ENCODE results near the gene EVL. TPM values are rescaled to one million over a fixed set of nuclear protein-coding genes. Genes with fewer than 3 reads are reported as not detected.

Gene EVL
- total RNA-seq, 2 donors from 2014 or later, result 42.5 to 98.4 TPM

- 75% methylated on average over 14 of the region's 14 CpGs for WGBS
- H3K27ac ChIP-seq, result no peak overlapping the region
- intact Hi-C loops (cut with DNase I), result no loop called here
Measured at GRCh38 chr14:100073576-100074430, 8.6 kb downstream of the EVL start.

DNA sequence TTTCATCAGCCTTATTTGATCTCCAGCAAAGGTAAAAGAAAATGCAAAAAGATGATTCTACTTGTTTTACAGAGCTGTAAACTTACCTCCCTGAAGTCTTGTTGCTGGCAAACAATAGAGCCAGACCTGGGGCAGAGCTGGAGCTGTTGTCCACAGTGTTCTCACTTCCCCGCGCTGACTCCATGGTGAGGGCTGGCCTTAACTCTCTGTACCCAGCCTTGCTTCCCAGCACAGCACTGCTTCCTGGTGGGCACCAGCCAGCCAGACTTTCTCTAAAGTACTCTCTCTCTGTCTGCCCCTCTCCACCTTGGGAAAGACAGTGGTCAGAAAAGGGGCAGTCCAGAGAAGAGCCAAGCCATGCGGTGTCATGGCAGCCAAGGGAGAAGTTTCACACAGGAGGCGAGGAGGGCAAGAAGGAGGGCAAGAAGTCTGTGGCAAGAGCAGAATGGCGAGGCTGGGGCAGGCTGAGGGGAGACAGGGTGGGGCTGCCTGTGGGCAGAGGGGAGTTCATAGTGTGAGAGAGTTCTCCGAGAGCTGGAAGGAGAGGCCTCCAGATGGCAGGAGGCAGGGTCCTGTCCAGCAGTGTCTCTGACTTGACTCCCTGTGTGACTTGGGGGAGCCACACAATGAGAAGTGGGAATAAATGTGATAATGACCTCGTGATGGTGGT, 9.3 kb downstream of the EVL start:
- no peak for DNase-seq (ENCODE audit: low spot score)
- TF ChIP-seq POLR2A (IDR thresholded peaks at IDR 0.05) (no peak), POLR2AphosphoS5 (IDR thresholded peaks at IDR 0.05) (no peak)
- H3K27me3 ChIP-seq (replicated peaks; ENCODE audit: insufficient read depth), result no peaks in the 10 kb centered on the region
- H3K9me3 ChIP-seq, result no peaks in the 10 kb centered on the region
- 83% methylated on average over 7 of the region's 7 CpGs for WGBS
- no peak overlapping the region for H3K27ac ChIP-seq
- H3K36me3 ChIP-seq, result no peaks in the 10 kb centered on the region
- intact Hi-C loops (cut with DNase I), result no loop called here
- H3K4me3 ChIP-seq, result no peak overlapping the region
- peaks cover 10% of the 10 kb centered on the region for H3K4me1 ChIP-seq (replicated peaks)

More at GRCh38 chr14:100073576-100074430, 8.6 kb downstream of the EVL start:
- Histone ChIP-seq H3K4me3 (no peak overlapping the region), H3K9me3 (no peaks in the 10 kb centered on the region), H3K36me3 (no peaks in the 10 kb centered on the region), H3K27me3 (replicated peaks; ENCODE audit: insufficient read depth) (no peaks in the 10 kb centered on the region), H3K4me1 (replicated peaks) (peaks cover 10% of the 10 kb centered on the region)
- TF ChIP-seq POLR2A (IDR thresholded peaks at IDR 0.05), result no peak
- TF ChIP-seq, protein P1, sequence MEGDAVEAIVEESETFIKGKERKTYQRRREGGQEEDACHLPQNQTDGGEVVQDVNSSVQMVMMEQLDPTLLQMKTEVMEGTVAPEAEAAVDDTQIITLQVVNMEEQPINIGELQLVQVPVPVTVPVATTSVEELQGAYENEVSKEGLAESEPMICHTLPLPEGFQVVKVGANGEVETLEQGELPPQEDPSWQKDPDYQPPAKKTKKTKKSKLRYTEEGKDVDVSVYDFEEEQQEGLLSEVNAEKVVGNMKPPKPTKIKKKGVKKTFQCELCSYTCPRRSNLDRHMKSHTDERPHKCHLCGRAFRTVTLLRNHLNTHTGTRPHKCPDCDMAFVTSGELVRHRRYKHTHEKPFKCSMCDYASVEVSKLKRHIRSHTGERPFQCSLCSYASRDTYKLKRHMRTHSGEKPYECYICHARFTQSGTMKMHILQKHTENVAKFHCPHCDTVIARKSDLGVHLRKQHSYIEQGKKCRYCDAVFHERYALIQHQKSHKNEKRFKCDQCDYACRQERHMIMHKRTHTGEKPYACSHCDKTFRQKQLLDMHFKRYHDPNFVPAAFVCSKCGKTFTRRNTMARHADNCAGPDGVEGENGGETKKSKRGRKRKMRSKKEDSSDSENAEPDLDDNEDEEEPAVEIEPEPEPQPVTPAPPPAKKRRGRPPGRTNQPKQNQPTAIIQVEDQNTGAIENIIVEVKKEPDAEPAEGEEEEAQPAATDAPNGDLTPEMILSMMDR (IDR thresholded peaks at IDR 0.05), result no peak
- TF ChIP-seq POLR2AphosphoS5 (IDR thresholded peaks at IDR 0.05), result no peak
- no peak for DNase-seq (ENCODE audit: low spot score)

DNA sequence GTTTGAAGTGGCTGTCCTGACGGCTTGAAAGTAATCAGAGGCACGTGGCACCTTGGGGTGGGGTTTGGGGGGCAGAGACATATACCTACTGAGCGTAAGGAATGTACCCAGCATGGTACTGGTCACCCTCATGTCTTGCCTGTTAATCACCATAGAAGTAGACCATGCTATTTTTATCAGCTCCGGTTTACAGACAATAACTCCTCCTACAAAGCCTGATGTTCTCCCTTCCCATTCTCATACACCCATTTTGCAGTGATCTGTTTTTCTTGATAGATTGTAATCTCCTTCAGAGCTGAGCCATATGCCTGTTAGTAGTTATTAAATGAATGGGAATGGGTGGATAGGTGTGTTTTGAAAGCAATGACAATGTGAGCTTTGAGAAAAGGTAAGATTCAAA, 10.5 kb downstream of the EVL start:
- H3K27ac ChIP-seq, result no peak overlapping the region
- no peak for TF ChIP-seq POLR2A (IDR thresholded peaks at IDR 0.05)
- TF ChIP-seq POLR2AphosphoS5 (IDR thresholded peaks at IDR 0.05), result no peak
- TF ChIP-seq, protein P1 (IDR thresholded peaks at IDR 0.05), result no peak
- DNase-seq (ENCODE audit: low spot score), result no peak

DNA sequence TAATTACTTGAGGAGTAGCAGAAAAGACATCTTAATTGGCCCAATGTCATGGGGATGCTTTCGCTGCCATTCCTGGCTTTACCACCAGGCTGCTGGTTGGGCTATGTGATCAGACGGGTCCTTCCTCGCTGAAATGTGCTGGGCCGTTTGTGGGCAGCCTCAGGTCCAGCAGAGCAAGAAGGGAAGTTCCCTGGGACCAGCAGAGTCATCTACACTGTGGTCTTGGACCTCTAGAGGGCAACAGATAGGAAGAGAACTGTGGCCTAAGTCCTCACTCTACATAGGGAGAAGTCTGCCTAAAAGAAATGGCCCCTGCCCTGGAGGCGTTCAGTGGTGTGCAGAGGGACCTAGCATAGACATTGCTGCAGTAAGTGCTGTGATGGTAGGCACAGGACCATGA, 10.9 kb downstream of the EVL start:
- no peak overlapping the region for H3K4me3 ChIP-seq
- no peak for DNase-seq (ENCODE audit: low spot score)
- H3K9me3 ChIP-seq, result no peaks in the 10 kb centered on the region
- intact Hi-C loops (cut with DNase I), result no loop called here
- H3K36me3 ChIP-seq, result no peaks in the 10 kb centered on the region
- WGBS, result 91% methylated on average over 5 of the region's 5 CpGs
- no peaks in the 10 kb centered on the region for H3K27me3 ChIP-seq (replicated peaks; ENCODE audit: insufficient read depth)
- no peak for TF ChIP-seq POLR2A (IDR thresholded peaks at IDR 0.05)
- no peak for TF ChIP-seq POLR2AphosphoS5 (IDR thresholded peaks at IDR 0.05)
- TF ChIP-seq, protein P1 (IDR thresholded peaks at IDR 0.05), result peak in 1 of 4 experiments; percentile 22
- H3K27ac ChIP-seq, result no peak overlapping the region
- H3K4me1 ChIP-seq (replicated peaks), result peaks cover 10% of the 10 kb centered on the region

More for the DNA sequence above, 10.5 kb downstream of the EVL start:
- Histone ChIP-seq H3K36me3 (no peaks in the 10 kb centered on the region), H3K27me3 (replicated peaks; ENCODE audit: insufficient read depth) (no peaks in the 10 kb centered on the region), H3K9me3 (no peaks in the 10 kb centered on the region), H3K4me3 (no peak overlapping the region), H3K4me1 (replicated peaks) (peaks cover 10% of the 10 kb centered on the region)
- intact Hi-C loops (cut with DNase I), result no loop called here
- WGBS, result 63% methylated on average over 4 of the region's 4 CpGs

- DNase-seq (ENCODE audit: low spot score), result no peak
- Histone ChIP-seq H3K27ac (no peak overlapping the region), H3K4me3 (no peak overlapping the region), H3K27me3 (replicated peaks; ENCODE audit: insufficient read depth) (no peaks in the 10 kb centered on the region), H3K9me3 (no peaks in the 10 kb centered on the region), H3K36me3 (no peaks in the 10 kb centered on the region), H3K4me1 (replicated peaks) (peaks cover 10% of the 10 kb centered on the region)
- 81% methylated on average over 7 of the region's 7 CpGs for WGBS
- TF ChIP-seq, protein P1 (IDR thresholded peaks at IDR 0.05), result no peak
- intact Hi-C loops (cut with DNase I), result no loop called here
Measured at GRCh38 chr14:100076606-100077005, 11.4 kb downstream of the EVL start.

All from prostate gland (tissue), 2 donors.